HepG2 (cell line): ENCODE measurements around the gene THSD8. TPM values are rescaled to one million over a fixed set of nuclear protein-coding genes. Genes with fewer than 3 reads are reported as not detected.
A peak's percentile ranks its signal among the peaks of the same experiment; 100 is the strongest.

Experiments used
- ATF1 ChIP-seq: IDR thresholded peaks from 2 replicates; pipeline ENCODE4 v1.6.1; 2016; ENCODE audit warnings: mild to moderate bottlenecking, control low read depth
- GATA4 ChIP-seq: sonication (generic); IDR thresholded peaks from 2 replicates; pipeline ENCODE4 v1.6.1; 2016; ENCODE audit warnings: antibody characterized with exemption, low read depth, borderline replicate concordance
- KDM2A ChIP-seq: sonication (generic); formaldehyde crosslinking; IDR thresholded peaks from 2 replicates; pipeline ENCODE4 v1.4.0; 2020; ENCODE audit warnings: low read depth, missing genetic modification reagents, borderline replicate concordance
- KMT2B ChIP-seq: IDR thresholded peaks from 2 replicates; pipeline ENCODE4 v1.6.1; 2016; ENCODE audit warnings: missing genetic modification reagents, missing compliant biosample characterization
- NCOA2 ChIP-seq: sonication (generic); formaldehyde crosslinking; IDR thresholded peaks from 2 replicates; pipeline ENCODE4 v1.8.0; 2022; ENCODE audit warnings: inconsistent platforms
- PBX2 ChIP-seq: IDR thresholded peaks from 2 replicates; pipeline ENCODE4 v1.6.1; 2016; ENCODE audit warnings: control low read depth
- TRAFD1 ChIP-seq: sonication (generic); formaldehyde crosslinking; IDR thresholded peaks from 2 replicates; pipeline ENCODE4 v1.5.1; 2020; ENCODE audit warnings: missing genetic modification reagents, mild to moderate bottlenecking, borderline replicate concordance
- ZBTB14 ChIP-seq: sonication (generic); formaldehyde crosslinking; IDR thresholded peaks from 2 replicates; pipeline ENCODE4 v1.4.0; 2020; ENCODE audit warnings: missing genetic modification reagents
- ZBTB39 ChIP-seq: sonication (generic); formaldehyde crosslinking; IDR thresholded peaks from 2 replicates; pipeline ENCODE4 v1.5.0; 2020; ENCODE audit warnings: missing genetic modification reagents
- ZHX2 ChIP-seq, 2 experiments: sonication (generic) in 1 of 2; formaldehyde crosslinking in 1 of 2; IDR thresholded peaks; 2 replicates each; pipeline versions ENCODE4 v1.6.1 to v1.9.0; 2014 to 2022; ENCODE audit warnings: antibody characterized with exemption in 1 of 2, borderline replicate concordance in 1 of 2, inconsistent platforms in 1 of 2, low read depth in 1 of 2, missing genetic modification reagents in 1 of 2
- ZNF138 ChIP-seq: sonication (generic); formaldehyde crosslinking; IDR thresholded peaks from 2 replicates; pipeline ENCODE4 v1.5.0; 2020; ENCODE audit warnings: mild to moderate bottlenecking, low read depth, missing genetic modification reagents
- ZNF34 ChIP-seq: sonication (generic); formaldehyde crosslinking; IDR thresholded peaks from 2 replicates; pipeline ENCODE4 v1.4.0; 2020; ENCODE audit warnings: mild to moderate bottlenecking, missing genetic modification reagents, borderline replicate concordance
- ZNF552 ChIP-seq: sonication (generic); formaldehyde crosslinking; IDR thresholded peaks from 2 replicates; pipeline ENCODE4 v1.9.0; 2022; ENCODE audit warnings: missing genetic modification reagents, mild to moderate bottlenecking, borderline replicate concordance
- ZNF605 ChIP-seq: sonication (generic); formaldehyde crosslinking; IDR thresholded peaks from 2 replicates; pipeline ENCODE4 v1.8.0; 2022; ENCODE audit warnings: mild to moderate bottlenecking, missing genetic modification reagents
- polyA plus RNA-seq, 8 experiments: library from polyadenylated mRNA; depleted of rRNA in 3 of 8; stranded (reverse) in 7 of 8; unstranded in 1 of 8; fragments of >200 nt; fragmentation: Illumina TruSeq in 4 of 8; extraction: Trizol in 4 of 8; gene quantifications; 2 replicates each; pipeline versions ENCODE4 v1.2.1 to v1.2.3, GENCODE V29; 2011 to 2016; ENCODE audit warnings: low read depth in 4 of 8, missing spikeins in 1 of 8, mixed read lengths in 1 of 8; ENCODE audit not compliant: insufficient read depth in 1 of 8
- total RNA-seq, 5 experiments: library from RNA; depleted of rRNA; stranded (reverse); fragments of >200 nt; fragmentation: Illumina TruSeq; extraction: Trizol; gene quantifications; 2 replicates each; pipeline ENCODE4 v1.2.3, GENCODE V29; 2016; ENCODE audit warnings: low read depth in 1 of 5

Gene THSD8
- total and polyA plus RNA-seq, 2 of the 13 experiments (the other 11 are each of a cell fraction or from before 2014, with no cell fraction given), result 4.8 to 14.9 TPM

GRCh38 chr19:12806242-12807081 is 4.6 kb downstream of the THSD8 start, which contains the start of gene RNASEH2A (continued):
- TF ChIP-seq ZNF605 (peak; percentile 98), KMT2B (CRISPR knock-in tag) (peak; percentile 79), GATA4 (no peak), NCOA2 (CRISPR knock-in tag) (peak; percentile 22; the same call in 1 of the 2 replicates), ZBTB39 (0 out of 2 replicates have a peak, but pooled peaks have one; percentile 31), TRAFD1 (CRISPR knock-in tag) (no peak), ATF1 (CRISPR knock-in tag) (peak; percentile 92), ZNF138 (CRISPR knock-in tag) (peak; percentile 70; the same call in 1 of the 2 replicates), PBX2 (CRISPR knock-in tag) (no peak), KDM2A (CRISPR knock-in tag) (peak; percentile 81), ZNF34 (CRISPR knock-in tag) (0 out of 2 replicates have a peak, but pooled peaks have one; percentile 62), ZHX2 (IDR thresholded peaks at IDR 0.05; ENCODE audit: low read depth) (no peak), ZHX2 (CRISPR knock-in tag; IDR thresholded peaks at IDR 0.05; ENCODE audit: borderline replicate concordance) (peak; percentile 90; the same call in 1 of the 2 replicates), ZNF552 (CRISPR knock-in tag) (peak; percentile 85), ZBTB14 (CRISPR knock-in tag) (peak; percentile 60; the same call in 1 of the 2 replicates)
